Activated T-cell treated with anti-CD3 and anti-CD28 coated beads, Interleukin-2, amount 50 U/mL, for 24 hours (primary cell): ENCODE results near the gene PPP1R13B.
"Not testable (repeated sequence)": the region's sequence is repeated elsewhere in the genome, so short reads cannot be mapped to it uniquely, and the experiment has no call there.

Source experiments
- DNase-seq: peaks from one replicate; pipeline ENCODE4 v3.0.0-alpha.2; 2020
- H3K27ac Mint-ChIP-seq: 2 replicates; pipeline ENCODE4 v1.8.0; 2020; ENCODE audit warnings: mild to moderate bottlenecking, mixed read lengths
- H3K27me3 Mint-ChIP-seq: 2 replicates; pipeline ENCODE4 v1.8.0; 2020; ENCODE audit warnings: mixed read lengths
- H3K36me3 Mint-ChIP-seq: 2 replicates; pipeline ENCODE4 v1.8.0; 2020; ENCODE audit warnings: low read depth, mixed read lengths
- H3K4me1 Mint-ChIP-seq: 2 replicates; pipeline ENCODE4 v1.8.0; 2020; ENCODE audit warnings: low read depth, mixed read lengths
- H3K4me3 Mint-ChIP-seq: 2 replicates; pipeline ENCODE4 v1.8.0; 2020; ENCODE audit warnings: mild to moderate bottlenecking, moderate library complexity, mixed read lengths
- H3K9me3 Mint-ChIP-seq: 2 replicates; pipeline ENCODE4 v1.8.0; 2020; ENCODE audit warnings: mixed read lengths

The PPP1R13B gene

GRCh38 chr14:103693515-103693914 lies 153.9 kb downstream of the PPP1R13B start:
- H3K9me3 Mint-ChIP-seq = no peaks in the 10 kb centered on the region
- no peak overlapping the region for H3K27ac Mint-ChIP-seq
- H3K27me3 Mint-ChIP-seq = no peaks in the 10 kb centered on the region
- H3K36me3 Mint-ChIP-seq = peaks cover 87% of the 10 kb centered on the region
- DNase-seq = peak; percentile 22
- no peak overlapping the region for H3K4me3 Mint-ChIP-seq
- H3K4me1 Mint-ChIP-seq = peaks cover 7% of the 10 kb centered on the region

GRCh38 chr14:103692871-103693270 lies 154.5 kb downstream of the PPP1R13B start:
- Mint-ChIP-seq H3K4me3 (no peak overlapping the region), H3K36me3 (peaks cover 87% of the 10 kb centered on the region), H3K9me3 (no peaks in the 10 kb centered on the region), H3K27me3 (no peaks in the 10 kb centered on the region), H3K27ac (peak overlapping the region; percentile 44), H3K4me1 (peaks cover 7% of the 10 kb centered on the region)
- DNase-seq = no peak

GRCh38 chr14:103692159-103692558 lies 155.2 kb downstream of the PPP1R13B start:
- peaks cover 84% of the 10 kb centered on the region for H3K36me3 Mint-ChIP-seq

GRCh38 chr14:103691655-103692054 lies 155.7 kb downstream of the PPP1R13B start:
- H3K4me3 Mint-ChIP-seq, H3K4me1 Mint-ChIP-seq, H3K9me3 Mint-ChIP-seq, DNase-seq, H3K27me3 Mint-ChIP-seq: not testable (repeated sequence)
- Mint-ChIP-seq H3K27ac (peak overlapping the region; percentile 37), H3K36me3 (peaks cover 84% of the 10 kb centered on the region)

More at GRCh38 chr14:103692159-103692558, 155.2 kb downstream of the PPP1R13B start:
- DNase-seq = peak; percentile 12
- Mint-ChIP-seq H3K27me3 (no peaks in the 10 kb centered on the region), H3K4me3 (no peak overlapping the region), H3K27ac (no peak overlapping the region), H3K9me3 (no peaks in the 10 kb centered on the region), H3K4me1 (peaks cover 6% of the 10 kb centered on the region)

GRCh38 chr14:103690332-103690731 lies 157.0 kb downstream of the PPP1R13B start:
- H3K27ac Mint-ChIP-seq = no peak overlapping the region
- H3K4me1 Mint-ChIP-seq = no peaks in the 10 kb centered on the region
- peaks cover 85% of the 10 kb centered on the region for H3K36me3 Mint-ChIP-seq
- no peak for DNase-seq
- H3K27me3 Mint-ChIP-seq = no peaks in the 10 kb centered on the region
- no peak overlapping the region for H3K4me3 Mint-ChIP-seq
- no peaks in the 10 kb centered on the region for H3K9me3 Mint-ChIP-seq

GRCh38 chr14:103688906-103689902 lies 158.2 kb downstream of the PPP1R13B start:
- no peaks in the 10 kb centered on the region for H3K9me3 Mint-ChIP-seq
- no peaks in the 10 kb centered on the region for H3K4me1 Mint-ChIP-seq
- H3K27ac Mint-ChIP-seq = peak overlapping the region; percentile 24
- H3K27me3 Mint-ChIP-seq = no peaks in the 10 kb centered on the region
- H3K4me3 Mint-ChIP-seq = no peak overlapping the region
- no peak for DNase-seq
- H3K36me3 Mint-ChIP-seq = peaks cover 87% of the 10 kb centered on the region

- Mint-ChIP-seq H3K36me3 (peaks cover 87% of the 10 kb centered on the region), H3K4me3 (no peak overlapping the region), H3K27ac (peak overlapping the region; percentile 11), H3K9me3 (no peaks in the 10 kb centered on the region), H3K27me3 (no peaks in the 10 kb centered on the region), H3K4me1 (no peaks in the 10 kb centered on the region)
- DNase-seq = no peak
Measured at GRCh38 chr14:103688441-103688840, 158.9 kb downstream of the PPP1R13B start.

GRCh38 chr14:103687712-103688111 lies 159.7 kb downstream of the PPP1R13B start:
- Mint-ChIP-seq H3K4me1 (no peaks in the 10 kb centered on the region), H3K27ac (no peak overlapping the region), H3K4me3 (no peak overlapping the region), H3K36me3 (peaks cover 87% of the 10 kb centered on the region), H3K9me3 (no peaks in the 10 kb centered on the region), H3K27me3 (no peaks in the 10 kb centered on the region)
- no peak for DNase-seq

GRCh38 chr14:103686831-103687485 lies 160.4 kb downstream of the PPP1R13B start:
- Mint-ChIP-seq H3K9me3 (no peaks in the 10 kb centered on the region), H3K27me3 (no peaks in the 10 kb centered on the region), H3K4me3 (no peak overlapping the region), H3K27ac (peak overlapping the region; percentile 26), H3K4me1 (no peaks in the 10 kb centered on the region), H3K36me3 (peaks cover 87% of the 10 kb centered on the region)
- DNase-seq = no peak

GRCh38 chr14:103685276-103686211 lies 161.8 kb downstream of the PPP1R13B start:
- H3K4me3 Mint-ChIP-seq = no peak overlapping the region
- no peaks in the 10 kb centered on the region for H3K27me3 Mint-ChIP-seq
- no peaks in the 10 kb centered on the region for H3K9me3 Mint-ChIP-seq
- H3K4me1 Mint-ChIP-seq = no peaks in the 10 kb centered on the region
- peaks cover 91% of the 10 kb centered on the region for H3K36me3 Mint-ChIP-seq
- no peak for DNase-seq
- no peak overlapping the region for H3K27ac Mint-ChIP-seq

- peaks cover 92% of the 10 kb centered on the region for H3K36me3 Mint-ChIP-seq
- DNase-seq = no peak
- no peak overlapping the region for H3K4me3 Mint-ChIP-seq
- no peaks in the 10 kb centered on the region for H3K4me1 Mint-ChIP-seq
- no peaks in the 10 kb centered on the region for H3K9me3 Mint-ChIP-seq
- no peak overlapping the region for H3K27ac Mint-ChIP-seq
- no peaks in the 10 kb centered on the region for H3K27me3 Mint-ChIP-seq
Measured at GRCh38 chr14:103684871-103685270, 162.5 kb downstream of the PPP1R13B start.

GRCh38 chr14:103684471-103684870 lies 162.9 kb downstream of the PPP1R13B start:
- no peaks in the 10 kb centered on the region for H3K9me3 Mint-ChIP-seq
- no peak overlapping the region for H3K4me3 Mint-ChIP-seq
- H3K27ac Mint-ChIP-seq = no peak overlapping the region
- DNase-seq = no peak
- H3K36me3 Mint-ChIP-seq = peaks cover 93% of the 10 kb centered on the region
- peaks cover 4% of the 10 kb centered on the region for H3K4me1 Mint-ChIP-seq
- no peaks in the 10 kb centered on the region for H3K27me3 Mint-ChIP-seq
